AG04449 (cell line): ENCODE measurements around the gene WNT2B.

Source experiments
- CTCF ChIA-PET: fragments of 350-600 bp; formaldehyde crosslinking; extraction: SDS; loops from one replicate; lab custom pipeline; 2021; ENCODE audit warnings: antibody characterized with exemption; lab: Yijun Ruan, JAX
- POLR2A ChIA-PET: fragments of 400-600, 350-600 bp; formaldehyde crosslinking; extraction: SDS; loops from one replicate; lab custom pipeline; 2020; ENCODE audit warnings: antibody characterized with exemption, inconsistent platforms; lab: Yijun Ruan, JAX
- DNase-seq: peaks from one replicate; pipeline ENCODE4 v3.0.0-alpha.2; 2010; ENCODE audit warnings: low read depth, low spot score
- H3K4me3 ChIP-seq: 2 replicates; pipeline ENCODE4 v1.5.1; 2011; ENCODE audit warnings: low read depth, mild to moderate bottlenecking, control low read depth, low read length
- CTCF ChIP-seq: IDR thresholded peaks from one replicate; pipeline ENCODE4 v1.5.1; 2011; ENCODE audit warnings: mild to moderate bottlenecking, moderate library complexity, low read length, control low read depth, inconsistent platforms; ENCODE audit not compliant: insufficient read depth; ENCODE audit errors: missing control alignments

Gene WNT2B

GRCh38 chr1:112544011-112544688 is 35.4 kb downstream of the WNT2B start:
- TF ChIP-seq CTCF, result no peak
- ChIA-PET POLR2A (interaction anchor here (1.2 to 1.9 kb wide), 5 partner anchors 11 to 150 kb away, joined by 3 to 11 read pairs (median 4); no protein-coding TSS in a partner anchor), CTCF (interaction anchor here (0.9 to 2.8 kb wide), 11 partner anchors 9 to 173 kb away, joined by 3 to 16 read pairs (median 5); no protein-coding TSS in a partner anchor)
- DNase-seq, result peak; percentile 87
- H3K4me3 ChIP-seq, result no peak overlapping the region

GRCh38 chr1:112544751-112545150 is 36.0 kb downstream of the WNT2B start:
- no peak overlapping the region for H3K4me3 ChIP-seq
- no peak for DNase-seq
- CTCF ChIA-PET, result interaction anchor here (1.2 to 2.8 kb wide), 7 partner anchors 9 to 153 kb away, joined by 3 to 16 read pairs (median 6); no protein-coding TSS in a partner anchor
- POLR2A ChIA-PET, result interaction anchor here (0.6 to 1.9 kb wide), 6 partner anchors 12 to 150 kb away, joined by 3 to 11 read pairs (median 4); no protein-coding TSS in a partner anchor
- no peak for TF ChIP-seq CTCF

- ChIA-PET CTCF (interaction anchor here (1.0 kb wide), 1 partner anchor 170 kb away, joined by 3 read pairs; no protein-coding TSS in a partner anchor), POLR2A (no interaction called here)
- TF ChIP-seq CTCF, result no peak
- no peak overlapping the region for H3K4me3 ChIP-seq
- DNase-seq, result no peak
Measured at GRCh38 chr1:112546076-112546475, 37.3 kb downstream of the WNT2B start.

DNA sequence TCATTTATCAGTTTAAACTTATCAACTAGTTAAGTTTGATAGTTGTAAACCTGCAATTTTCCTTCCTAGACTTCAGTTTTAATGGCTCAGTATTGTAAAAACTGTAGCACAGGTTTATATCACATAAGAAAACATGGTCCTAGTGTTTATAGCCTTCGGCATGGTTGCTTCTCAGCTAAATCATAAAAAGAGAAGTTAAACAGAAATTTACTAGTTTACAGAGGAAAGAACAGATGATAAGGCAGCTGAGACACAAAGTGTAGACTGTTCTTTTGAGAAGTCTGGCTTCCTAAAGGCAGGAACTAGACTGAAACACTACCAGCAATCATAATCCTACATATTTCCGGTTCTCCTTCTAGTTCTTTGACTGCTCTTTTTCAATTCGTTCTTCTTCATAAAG is 39.8 kb downstream of the WNT2B start:
- H3K4me3 ChIP-seq, result no peak overlapping the region
- CTCF ChIA-PET, result interaction anchor here (0.6 kb wide), 1 partner anchor 83 kb away, joined by 3 read pairs; no protein-coding TSS in a partner anchor
- POLR2A ChIA-PET, result no interaction called here
- TF ChIP-seq CTCF, result no peak
- DNase-seq, result no peak

GRCh38 chr1:112549590-112549989 is 40.8 kb downstream of the WNT2B start:
- DNase-seq, result no peak
- ChIA-PET POLR2A (no interaction called here), CTCF (no interaction called here)
- no peak overlapping the region for H3K4me3 ChIP-seq
- TF ChIP-seq CTCF, result no peak

GRCh38 chr1:112554411-112554810 is 45.6 kb downstream of the WNT2B start:
- CTCF ChIA-PET, result interaction anchor here (0.9 kb wide), 1 partner anchor 9 kb away, joined by 6 read pairs; no protein-coding TSS in a partner anchor
- no peak for DNase-seq
- POLR2A ChIA-PET, result no interaction called here
- TF ChIP-seq CTCF, result no peak
- no peak overlapping the region for H3K4me3 ChIP-seq
